H1 (cell line): ENCODE measurements around the gene TSPAN4. TPM values are rescaled to one million over a fixed set of nuclear protein-coding genes. Genes with fewer than 3 reads are reported as not detected.

Experiments
- E2F6 ChIP-seq: IDR thresholded peaks from 2 replicates; pipeline ENCODE4 v1.6.1; 2012; ENCODE audit warnings: inconsistent platforms
- KDM4A ChIP-seq: IDR thresholded peaks from one replicate; pipeline ENCODE4 v1.7.1; 2012; ENCODE audit warnings: low read depth, mild to moderate bottlenecking, moderate library complexity, low read length, inconsistent platforms; ENCODE audit not compliant: severe bottlenecking
- POLR2AphosphoS5 ChIP-seq: IDR thresholded peaks from 2 replicates; pipeline ENCODE4 v1.6.1; 2011; ENCODE audit warnings: low read depth, low read length
- RXRA ChIP-seq: IDR thresholded peaks from 2 replicates; pipeline ENCODE4 v1.6.1; 2011; ENCODE audit warnings: low read depth, mild to moderate bottlenecking, low read length, moderate library complexity; ENCODE audit not compliant: insufficient read depth
- SRF ChIP-seq: IDR thresholded peaks from 2 replicates; pipeline ENCODE4 v1.6.1; 2011; ENCODE audit warnings: mild to moderate bottlenecking, low read depth, low read length, moderate library complexity
- polyA plus RNA-seq, 7 experiments: library from polyadenylated mRNA; depleted of rRNA in 3 of 7; stranded (reverse) in 5 of 7; unstranded in 2 of 7; fragments of >200 nt in 5 of 7; fragments of 200-250 nt in 2 of 7; gene quantifications; 1 replicate in 5 of 7; 2 replicates in 1 of 7; 4 replicates in 1 of 7; pipeline versions ENCODE4 v1.2.1 to v1.2.3, GENCODE V29; 2011 to 2013; ENCODE audit warnings: missing spikeins in 2 of 7, mixed read lengths in 2 of 7
- total RNA-seq: library from RNA; stranded (reverse); fragmentation: NEBNext Ultra II Directional; extraction: Animal tissue kit (Norgen Biotek cat#: 25700); gene quantifications from 2 replicates; pipeline ENCODE4 v1.2.1, GENCODE V29; 2021

TSPAN4 gene
- total and polyA plus RNA-seq, 2 of the 8 experiments (the other 6 are each of a cell fraction or from before 2014, with no cell fraction given), result 74.1 to 145 TPM

GRCh38 chr11:886568-886967 is 43.9 kb downstream of the TSPAN4 start (continued):
- TF ChIP-seq RXRA (no peak), E2F6 (no peak), KDM4A (no peak), POLR2AphosphoS5 (no peak), SRF (no peak)
- TF ChIP-seq, all 59 proteins: peak for 0
